GM12874 (cell line): ENCODE results near the gene AKAP13.

Experiments
- TF ChIP-seq, protein P1 (sequence below): IDR thresholded peaks from 2 replicates; pipeline ENCODE4 v1.5.1; 2011; ENCODE audit warnings: low read depth, mild to moderate bottlenecking, control low read depth, low read length, moderate library complexity; ENCODE audit not compliant: insufficient read depth

Gene AKAP13

DNA sequence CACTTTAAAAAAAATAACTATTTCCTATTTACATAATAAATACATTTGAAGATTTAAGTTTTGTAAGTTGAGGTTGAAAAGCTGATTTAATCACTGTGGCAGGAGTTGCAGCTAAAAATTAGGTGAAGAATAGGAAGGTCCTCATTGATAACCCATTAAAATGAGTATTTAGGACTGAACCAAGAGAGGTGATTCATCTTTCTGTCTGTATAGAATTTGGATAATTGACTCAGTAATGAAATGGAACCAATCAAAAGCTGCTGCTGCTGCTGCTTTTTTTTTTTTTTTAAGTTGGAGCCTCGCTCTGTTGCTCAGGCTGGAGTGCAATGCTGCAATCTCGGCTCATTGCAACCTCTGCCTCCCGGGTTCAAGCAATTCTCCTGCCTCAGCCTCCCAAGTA is 223.8 kb downstream of the AKAP13 start:
- TF ChIP-seq, protein P1, sequence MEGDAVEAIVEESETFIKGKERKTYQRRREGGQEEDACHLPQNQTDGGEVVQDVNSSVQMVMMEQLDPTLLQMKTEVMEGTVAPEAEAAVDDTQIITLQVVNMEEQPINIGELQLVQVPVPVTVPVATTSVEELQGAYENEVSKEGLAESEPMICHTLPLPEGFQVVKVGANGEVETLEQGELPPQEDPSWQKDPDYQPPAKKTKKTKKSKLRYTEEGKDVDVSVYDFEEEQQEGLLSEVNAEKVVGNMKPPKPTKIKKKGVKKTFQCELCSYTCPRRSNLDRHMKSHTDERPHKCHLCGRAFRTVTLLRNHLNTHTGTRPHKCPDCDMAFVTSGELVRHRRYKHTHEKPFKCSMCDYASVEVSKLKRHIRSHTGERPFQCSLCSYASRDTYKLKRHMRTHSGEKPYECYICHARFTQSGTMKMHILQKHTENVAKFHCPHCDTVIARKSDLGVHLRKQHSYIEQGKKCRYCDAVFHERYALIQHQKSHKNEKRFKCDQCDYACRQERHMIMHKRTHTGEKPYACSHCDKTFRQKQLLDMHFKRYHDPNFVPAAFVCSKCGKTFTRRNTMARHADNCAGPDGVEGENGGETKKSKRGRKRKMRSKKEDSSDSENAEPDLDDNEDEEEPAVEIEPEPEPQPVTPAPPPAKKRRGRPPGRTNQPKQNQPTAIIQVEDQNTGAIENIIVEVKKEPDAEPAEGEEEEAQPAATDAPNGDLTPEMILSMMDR = no peak

DNA sequence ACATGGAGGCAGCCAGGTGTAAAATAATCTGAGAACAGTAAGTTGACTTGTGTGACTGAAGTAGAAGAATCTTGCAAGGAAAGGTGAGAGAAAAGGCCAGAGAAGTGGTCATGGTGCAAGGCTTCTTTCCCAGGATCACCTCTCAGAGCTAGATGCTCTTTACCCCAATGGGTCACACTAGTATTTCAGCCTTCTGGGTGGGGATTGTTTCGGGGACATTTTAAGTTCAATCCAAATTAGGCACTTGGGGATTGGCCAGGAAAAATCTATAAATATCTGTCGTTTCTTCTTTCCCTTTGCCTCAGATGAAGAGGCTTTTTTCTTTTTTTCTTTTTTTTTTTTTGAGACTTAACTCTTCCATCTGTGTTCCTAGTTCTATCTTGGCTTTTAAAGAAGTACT is 226.3 kb downstream of the AKAP13 start:
- TF ChIP-seq, protein P1 = no peak

DNA sequence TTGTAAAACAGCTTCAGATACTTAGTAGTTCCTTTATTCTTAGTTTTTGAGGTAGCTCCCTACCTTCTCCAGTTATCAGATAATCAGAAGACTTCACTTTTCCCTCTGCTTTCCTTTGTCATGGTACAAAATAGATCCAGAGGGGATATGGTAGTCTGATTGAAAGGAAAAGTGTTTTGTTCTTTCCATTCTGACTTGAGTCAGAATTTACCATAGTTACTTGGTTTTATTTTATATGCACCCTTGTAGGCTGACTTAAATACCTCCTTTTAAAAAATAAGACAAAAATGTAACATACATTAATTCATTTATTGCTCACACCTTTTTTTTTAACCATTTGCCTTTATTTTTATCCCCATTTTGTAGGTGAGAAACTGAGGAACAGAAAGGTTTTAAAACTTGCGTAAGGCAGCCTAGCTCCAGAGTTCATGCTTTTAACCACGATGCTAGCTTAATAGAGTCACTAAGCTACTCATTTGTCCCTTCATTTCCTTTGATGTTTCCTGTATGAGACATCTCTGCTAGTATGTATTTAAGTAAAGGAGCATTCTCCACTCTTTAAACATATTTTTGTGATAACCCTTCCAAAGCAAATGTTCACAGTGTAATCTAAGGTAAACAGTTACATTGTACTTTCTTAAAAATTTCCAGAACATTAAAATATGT is 226.9 kb downstream of the AKAP13 start:
- TF ChIP-seq, protein P1 = no peak

DNA sequence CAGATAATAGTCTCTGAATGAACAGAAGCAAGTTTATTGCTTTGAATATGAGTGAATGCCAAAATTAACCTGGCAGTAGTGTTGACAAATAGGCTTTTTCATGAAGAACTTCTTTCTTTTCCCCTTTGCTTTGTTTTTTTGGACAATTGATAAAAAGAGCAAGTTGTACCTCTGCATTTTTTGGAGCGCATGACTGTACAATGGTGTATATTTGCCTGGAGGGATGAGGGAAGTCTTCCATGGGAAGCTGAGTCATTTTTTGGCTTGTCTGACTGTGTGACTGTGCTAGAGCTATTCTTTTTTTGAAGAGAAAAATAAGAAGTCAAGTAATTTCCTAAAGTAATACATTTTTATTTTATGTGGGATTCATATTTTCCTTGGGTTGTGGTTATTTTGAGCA is 227.4 kb downstream of the AKAP13 start:
- TF ChIP-seq, protein P1 = no peak

DNA sequence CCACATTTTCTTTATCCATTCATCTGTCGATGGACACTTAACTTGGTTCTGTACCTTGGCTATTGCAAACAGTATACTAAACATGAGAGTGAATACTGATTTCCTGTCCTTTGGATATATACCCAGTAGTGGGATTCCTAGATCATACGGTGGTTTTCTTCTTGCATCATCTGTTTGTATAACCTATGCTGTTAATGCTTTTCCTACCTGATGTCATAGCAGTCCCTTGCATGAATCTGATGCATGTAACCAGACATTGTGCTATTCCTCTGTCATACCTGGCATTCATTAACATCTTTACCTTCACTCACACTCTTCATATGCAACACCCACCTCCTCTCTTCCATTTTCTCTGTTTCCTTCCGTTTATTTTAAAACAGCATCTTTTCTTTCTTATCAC is 229.1 kb downstream of the AKAP13 start:
- TF ChIP-seq, protein P1 = no peak

DNA sequence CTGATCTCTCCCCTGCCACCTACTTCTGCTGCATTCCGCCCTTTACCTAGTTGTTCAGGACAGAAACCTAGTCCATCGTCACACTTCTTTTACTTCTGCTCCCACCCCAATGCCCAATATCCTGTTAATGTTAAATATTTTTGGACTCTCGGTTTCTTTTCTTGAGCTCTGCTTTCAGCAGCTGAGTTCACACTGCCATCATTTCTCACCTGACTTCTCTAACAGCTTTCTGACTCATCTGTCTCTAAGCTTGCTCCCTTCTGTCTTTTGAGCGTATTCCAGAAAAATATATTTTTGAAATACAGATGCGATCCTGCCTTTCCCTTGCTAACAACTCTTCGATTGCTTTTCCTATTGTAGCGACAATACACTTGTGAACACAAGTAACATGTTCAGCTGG is 231.0 kb downstream of the AKAP13 start:
- TF ChIP-seq, protein P1 = no peak

DNA sequence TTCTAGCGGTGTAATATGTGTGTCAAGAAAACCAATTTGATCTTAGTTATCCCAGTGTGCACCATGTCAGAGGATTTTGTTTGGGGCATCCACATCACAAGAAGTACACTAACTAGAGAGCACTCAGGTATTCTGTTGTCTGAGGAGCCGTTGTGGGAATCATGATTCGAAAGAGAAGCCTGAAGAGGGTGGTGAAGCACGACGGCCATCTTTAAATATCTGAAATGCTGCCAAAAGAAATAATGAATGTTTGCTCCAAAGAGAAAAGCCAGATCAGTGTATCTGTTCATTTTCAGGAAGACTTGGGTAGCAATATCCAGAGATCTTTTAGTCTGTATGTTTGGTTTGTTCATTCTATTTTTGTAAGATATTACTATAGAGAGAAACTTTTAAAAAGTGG is 233.7 kb downstream of the AKAP13 start:
- TF ChIP-seq, protein P1 = no peak
